ENCODE data around the gene ZNF423.

The ZNF423 gene

DNA sequence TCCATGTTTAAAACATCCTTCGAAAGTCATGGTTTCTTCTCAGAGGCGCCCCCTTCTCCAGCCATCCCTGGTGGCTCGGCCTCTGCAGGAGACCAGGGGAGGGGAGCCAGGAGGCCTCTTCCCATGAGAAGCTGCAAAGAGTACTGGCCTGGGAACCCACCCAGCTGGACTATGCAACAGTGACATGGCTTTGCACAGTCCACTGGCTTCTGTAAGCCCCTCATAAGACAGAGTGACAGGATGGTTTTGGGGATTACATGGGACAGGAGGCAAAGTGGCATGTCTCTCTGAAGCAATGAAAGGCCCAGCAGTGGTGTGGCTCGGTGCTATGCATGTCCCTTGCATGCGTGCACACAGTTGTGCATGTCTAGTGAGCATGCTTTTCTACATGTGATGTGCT lies 382.8 kb downstream of the ZNF423 start:
- no peak for TF ChIP-seq POLR2AphosphoS5 (IDR thresholded peaks at IDR 0.05; ENCODE audit: low read depth, low read length)
- no peak for TF ChIP-seq PAX5 (IDR thresholded peaks at IDR 0.05; ENCODE audit: insufficient read depth, low read length, severe bottlenecking)
- TF ChIP-seq POU2F2 (IDR thresholded peaks at IDR 0.05; ENCODE audit: low read depth, low read length) = no peak
- TF ChIP-seq POLR2A (IDR thresholded peaks at IDR 0.05; ENCODE audit: low read depth, low read length) = no peak
- TF ChIP-seq TAF1 (IDR thresholded peaks at IDR 0.05; ENCODE audit: low read depth, low read length) = no peak
- no peak for TF ChIP-seq SPI1 (IDR thresholded peaks at IDR 0.05; ENCODE audit: low read depth, low read length)
- no peak for DNase-seq (ENCODE audit: insufficient read length, low spot score)
- FAIRE-seq = no peak

DNA sequence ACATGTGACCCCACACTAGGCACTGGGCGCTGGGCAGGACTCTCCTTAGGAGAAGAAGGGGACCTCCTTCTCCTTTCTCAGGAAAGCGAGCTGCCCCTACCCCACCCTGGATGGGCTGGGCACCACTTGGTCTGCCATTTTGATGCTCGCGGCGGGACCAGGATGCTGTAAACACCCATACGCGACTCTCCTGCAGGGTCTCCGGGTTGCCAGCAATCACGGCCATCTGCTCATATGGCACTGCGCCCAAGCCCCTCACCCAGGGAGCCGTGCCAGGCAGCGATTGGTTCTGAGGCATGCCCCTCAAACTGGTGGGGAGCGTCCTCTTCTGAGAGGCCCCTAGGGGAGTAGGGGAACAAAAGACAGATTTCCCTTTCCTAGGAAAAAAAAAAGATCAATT lies 383.3 kb downstream of the ZNF423 start:
- no peak for FAIRE-seq
- DNase-seq (ENCODE audit: insufficient read length, low spot score) = no peak
- TF ChIP-seq POLR2AphosphoS5 (IDR thresholded peaks at IDR 0.05; ENCODE audit: low read depth, low read length) = no peak
- no peak for TF ChIP-seq TAF1 (IDR thresholded peaks at IDR 0.05; ENCODE audit: low read depth, low read length)
- no peak for TF ChIP-seq POU2F2 (IDR thresholded peaks at IDR 0.05; ENCODE audit: low read depth, low read length)
- no peak for TF ChIP-seq POLR2A (IDR thresholded peaks at IDR 0.05; ENCODE audit: low read depth, low read length)
- no peak for TF ChIP-seq PAX5 (IDR thresholded peaks at IDR 0.05; ENCODE audit: insufficient read depth, low read length, severe bottlenecking)

DNA sequence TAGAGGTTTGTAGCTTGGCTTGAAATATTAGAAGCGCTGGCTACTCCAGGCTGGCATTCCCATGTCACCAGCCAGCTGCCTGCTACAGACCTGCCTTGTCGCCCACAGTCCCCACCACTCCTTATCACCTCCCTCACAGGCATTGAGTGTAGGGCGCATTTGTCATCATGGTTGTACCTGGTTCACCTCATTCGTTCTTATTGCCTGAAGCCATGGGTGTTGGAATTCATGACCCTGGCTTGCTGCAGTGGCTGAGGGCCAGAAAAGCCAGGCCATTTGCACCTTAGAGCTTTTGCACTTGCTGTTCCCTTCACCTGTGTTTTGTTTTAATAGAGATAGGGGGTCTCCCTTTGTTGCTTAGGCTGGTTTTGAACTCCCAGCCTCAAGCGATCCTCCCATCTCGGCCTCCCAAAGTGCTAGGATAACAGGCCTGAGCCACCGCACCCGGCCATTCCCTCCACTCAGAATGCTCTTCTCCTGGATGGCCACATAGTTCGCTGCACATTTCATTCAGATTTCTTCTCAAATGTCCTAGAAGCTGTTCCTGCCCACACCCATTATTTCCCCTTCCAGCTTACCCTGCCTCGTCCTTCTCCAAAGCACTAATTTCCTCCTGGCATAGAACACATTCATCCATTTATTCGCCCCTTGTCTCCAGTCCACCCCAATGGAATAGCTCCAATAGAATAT lies 384.7 kb downstream of the ZNF423 start:
- no peak for TF ChIP-seq PAX5 (IDR thresholded peaks at IDR 0.05; ENCODE audit: insufficient read depth, low read length, severe bottlenecking)
- TF ChIP-seq POLR2A (IDR thresholded peaks at IDR 0.05; ENCODE audit: low read depth, low read length) = no peak
- no peak for TF ChIP-seq TAF1 (IDR thresholded peaks at IDR 0.05; ENCODE audit: low read depth, low read length)
- no peak for TF ChIP-seq SPI1 (IDR thresholded peaks at IDR 0.05; ENCODE audit: low read depth, low read length)
- no peak for TF ChIP-seq POU2F2 (IDR thresholded peaks at IDR 0.05; ENCODE audit: low read depth, low read length)
- no peak for TF ChIP-seq POLR2AphosphoS5 (IDR thresholded peaks at IDR 0.05; ENCODE audit: low read depth, low read length)
- no peak for DNase-seq (ENCODE audit: insufficient read length, low spot score)
- no peak for FAIRE-seq

DNA sequence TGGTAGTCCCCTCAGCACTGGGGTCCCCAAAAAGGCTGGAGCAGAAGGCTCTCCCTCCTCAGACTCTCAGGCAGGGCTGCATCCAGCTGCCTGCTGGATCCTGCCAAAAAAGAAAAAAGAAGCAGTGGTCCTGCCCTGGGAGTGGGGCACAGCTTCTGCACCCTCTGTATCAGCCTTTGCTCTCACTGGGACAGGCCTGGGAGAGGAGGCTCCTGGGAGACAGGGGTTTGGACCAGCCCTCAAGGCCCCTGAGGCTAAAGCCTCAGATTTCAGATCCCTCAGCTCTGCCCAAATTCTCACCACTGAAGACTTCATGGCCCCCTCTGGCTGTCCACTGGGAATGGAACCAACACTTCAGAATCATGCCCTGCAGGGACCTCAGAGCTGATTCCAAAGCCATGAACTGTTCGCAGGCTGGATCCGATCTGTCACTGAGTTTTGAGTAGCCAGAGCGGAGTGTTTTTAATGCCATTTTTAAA lies 385.4 kb downstream of the ZNF423 start:
- no peak for DNase-seq (ENCODE audit: insufficient read length, low spot score)
- TF ChIP-seq POLR2A (IDR thresholded peaks at IDR 0.05; ENCODE audit: low read depth, low read length) (no peak), SPI1 (IDR thresholded peaks at IDR 0.05; ENCODE audit: low read depth, low read length) (no peak), POU2F2 (IDR thresholded peaks at IDR 0.05; ENCODE audit: low read depth, low read length) (no peak), PAX5 (IDR thresholded peaks at IDR 0.05; ENCODE audit: insufficient read depth, low read length, severe bottlenecking) (no peak), POLR2AphosphoS5 (IDR thresholded peaks at IDR 0.05; ENCODE audit: low read depth, low read length) (no peak), TAF1 (IDR thresholded peaks at IDR 0.05; ENCODE audit: low read depth, low read length) (no peak)
- no peak for FAIRE-seq

DNA sequence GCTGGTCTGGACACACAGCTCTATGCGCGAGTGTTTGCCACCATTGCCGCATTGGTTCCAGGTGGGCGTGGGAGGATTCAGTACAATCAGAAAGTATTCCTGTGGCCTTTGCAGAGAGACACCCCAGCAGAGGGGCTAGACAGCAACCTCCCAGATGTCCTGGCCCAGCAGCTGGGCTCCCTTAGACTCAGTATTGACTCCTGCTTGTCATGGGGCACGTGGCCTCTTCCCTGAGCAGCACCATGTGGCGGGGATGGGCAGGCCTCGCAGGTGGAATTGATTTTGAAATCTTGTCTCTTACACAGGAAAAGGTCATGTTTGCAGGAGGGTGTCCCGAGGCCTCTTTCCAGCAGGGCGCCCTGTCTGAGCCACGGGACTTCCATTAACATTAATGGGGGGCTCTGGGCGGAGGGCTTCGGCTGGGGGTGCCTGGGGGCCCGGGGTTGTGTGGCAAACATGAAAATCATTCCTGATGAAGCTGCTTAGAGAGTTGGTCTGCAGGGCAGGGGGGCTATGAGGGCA lies 385.9 kb downstream of the ZNF423 start:
- no peak for FAIRE-seq
- no peak for TF ChIP-seq SPI1 (IDR thresholded peaks at IDR 0.05; ENCODE audit: low read depth, low read length)
- no peak for TF ChIP-seq POLR2A (IDR thresholded peaks at IDR 0.05; ENCODE audit: low read depth, low read length)
- no peak for TF ChIP-seq POU2F2 (IDR thresholded peaks at IDR 0.05; ENCODE audit: low read depth, low read length)
- no peak for TF ChIP-seq TAF1 (IDR thresholded peaks at IDR 0.05; ENCODE audit: low read depth, low read length)
- TF ChIP-seq PAX5 (IDR thresholded peaks at IDR 0.05; ENCODE audit: insufficient read depth, low read length, severe bottlenecking) = no peak
- TF ChIP-seq POLR2AphosphoS5 (IDR thresholded peaks at IDR 0.05; ENCODE audit: low read depth, low read length) = no peak
- no peak for DNase-seq (ENCODE audit: insufficient read length, low spot score)

DNA sequence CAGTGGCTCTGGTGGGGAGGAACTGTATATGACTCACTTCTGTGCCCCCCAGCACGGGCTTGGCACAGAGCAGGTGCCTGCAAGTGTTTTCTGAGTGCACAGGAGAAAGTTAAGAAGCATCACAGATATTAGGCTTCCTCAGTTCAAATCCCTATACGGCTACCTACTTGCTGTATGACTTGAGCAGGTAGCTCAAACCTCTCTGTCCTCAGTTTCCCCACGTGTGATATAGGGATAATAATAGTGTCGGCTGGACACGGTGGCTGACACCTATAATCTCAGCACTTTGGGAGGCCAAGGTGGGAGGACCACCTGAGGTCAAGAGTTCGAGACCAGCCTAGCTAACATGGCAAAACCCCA lies 386.6 kb downstream of the ZNF423 start:
- FAIRE-seq = no peak
- DNase-seq (ENCODE audit: insufficient read length, low spot score) = no peak
- no peak for TF ChIP-seq POLR2AphosphoS5 (IDR thresholded peaks at IDR 0.05; ENCODE audit: low read depth, low read length)
- no peak for TF ChIP-seq POU2F2 (IDR thresholded peaks at IDR 0.05; ENCODE audit: low read depth, low read length)
- TF ChIP-seq SPI1 (IDR thresholded peaks at IDR 0.05; ENCODE audit: low read depth, low read length) = no peak
- no peak for TF ChIP-seq POLR2A (IDR thresholded peaks at IDR 0.05; ENCODE audit: low read depth, low read length)
- no peak for TF ChIP-seq TAF1 (IDR thresholded peaks at IDR 0.05; ENCODE audit: low read depth, low read length)
- no peak for TF ChIP-seq PAX5 (IDR thresholded peaks at IDR 0.05; ENCODE audit: insufficient read depth, low read length, severe bottlenecking)

DNA sequence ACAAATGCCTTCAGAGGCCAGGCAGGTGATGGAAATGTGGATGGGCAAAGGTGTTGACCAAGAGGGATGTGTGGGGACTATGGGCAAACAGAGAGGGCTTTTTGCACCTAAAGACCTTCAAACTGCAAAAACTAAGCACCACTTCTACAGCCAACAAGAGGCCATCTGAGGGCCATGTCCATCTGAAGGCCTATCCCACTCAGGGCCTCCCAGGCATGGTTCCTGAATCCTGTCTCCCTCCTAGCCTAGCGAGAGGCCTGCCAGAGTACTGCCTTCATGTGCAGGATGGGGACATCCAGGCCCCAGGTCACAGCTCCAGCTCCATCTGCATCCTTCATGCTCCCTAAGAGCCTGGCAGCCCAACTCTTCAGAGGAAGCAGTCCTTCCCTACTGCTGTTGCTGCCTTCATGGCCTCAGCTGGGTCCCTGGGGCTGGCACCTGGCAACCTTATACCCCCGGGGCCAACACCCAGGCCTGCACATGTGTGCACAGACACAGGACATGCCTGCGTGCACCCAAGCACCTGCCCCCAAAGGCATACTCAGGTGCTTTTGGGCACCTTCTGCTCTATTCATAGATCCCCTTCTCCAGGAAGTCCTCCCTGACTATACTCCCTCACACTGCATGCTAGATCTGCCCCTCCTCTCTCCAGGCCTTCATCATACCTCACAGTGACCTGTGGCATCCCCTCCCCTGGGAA lies 387.2 kb downstream of the ZNF423 start:
- FAIRE-seq (peak; percentile 55), DNase-seq (ENCODE audit: insufficient read length, low spot score) (no peak)
- TF ChIP-seq PAX5 (IDR thresholded peaks at IDR 0.05; ENCODE audit: insufficient read depth, low read length, severe bottlenecking) (no peak), POLR2A (IDR thresholded peaks at IDR 0.05; ENCODE audit: low read depth, low read length) (no peak), SPI1 (IDR thresholded peaks at IDR 0.05; ENCODE audit: low read depth, low read length) (no peak), POU2F2 (IDR thresholded peaks at IDR 0.05; ENCODE audit: low read depth, low read length) (no peak), POLR2AphosphoS5 (IDR thresholded peaks at IDR 0.05; ENCODE audit: low read depth, low read length) (no peak), TAF1 (IDR thresholded peaks at IDR 0.05; ENCODE audit: low read depth, low read length) (no peak)

DNA sequence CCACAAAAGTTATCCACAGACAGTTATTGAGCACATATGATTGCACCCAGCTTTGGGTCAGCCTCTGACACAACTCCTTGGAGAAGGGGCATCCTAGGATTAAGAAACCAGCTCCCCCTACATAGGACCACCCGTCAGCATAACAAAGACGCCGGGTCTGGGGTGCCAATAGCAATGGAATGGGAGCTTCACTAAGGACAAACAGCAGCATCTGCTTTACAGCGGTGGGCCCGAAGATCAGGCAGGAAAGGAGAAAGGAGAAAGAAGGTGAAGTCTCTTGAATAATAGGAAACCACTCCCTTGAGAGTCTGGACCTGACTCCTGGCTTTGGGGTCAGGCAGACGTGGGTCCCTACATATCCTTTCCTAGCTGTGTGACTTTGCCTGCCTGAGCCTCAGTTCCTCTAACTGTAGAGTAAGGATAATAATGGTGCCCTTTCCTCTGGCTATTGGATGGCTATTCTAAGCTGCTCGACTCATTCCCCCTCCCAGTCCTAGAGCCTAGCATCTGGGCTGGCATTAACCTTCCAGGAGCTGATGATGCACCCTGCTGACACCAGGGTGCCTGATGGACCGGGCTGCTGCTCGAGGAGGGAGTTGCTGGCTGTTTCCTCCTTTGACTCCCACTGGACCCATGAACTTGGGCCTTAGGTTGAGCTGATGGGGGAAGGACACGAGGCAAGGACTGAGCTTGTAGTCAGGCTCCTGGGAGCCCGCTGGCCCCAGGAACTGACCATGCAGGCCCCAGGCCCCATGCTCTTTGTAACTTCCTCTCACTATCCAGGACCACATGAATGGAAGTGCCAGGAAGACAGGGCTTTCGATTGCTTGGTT lies 388.2 kb downstream of the ZNF423 start:
- TF ChIP-seq POU2F2 (IDR thresholded peaks at IDR 0.05; ENCODE audit: low read depth, low read length) (no peak), SPI1 (IDR thresholded peaks at IDR 0.05; ENCODE audit: low read depth, low read length) (no peak), POLR2AphosphoS5 (IDR thresholded peaks at IDR 0.05; ENCODE audit: low read depth, low read length) (no peak), PAX5 (IDR thresholded peaks at IDR 0.05; ENCODE audit: insufficient read depth, low read length, severe bottlenecking) (no peak), TAF1 (IDR thresholded peaks at IDR 0.05; ENCODE audit: low read depth, low read length) (no peak), POLR2A (IDR thresholded peaks at IDR 0.05; ENCODE audit: low read depth, low read length) (no peak)
- DNase-seq (ENCODE audit: insufficient read length, low spot score) (no peak), FAIRE-seq (no peak)

All from GM12891 (cell line).